GM19463 (cell line): ENCODE measurements around the gene C19orf38.
"Not testable (repeated sequence)": the region's sequence is repeated elsewhere in the genome, so short reads cannot be mapped to it uniquely, and the experiment has no call there.

Source experiments
- ATAC-seq: cut with Tn5 transposase; IDR thresholded peaks from one replicate; pipeline ENCODE4 v1.9.1; 2021; ENCODE audit warnings: mild to moderate bottlenecking, moderate library complexity; ENCODE audit not compliant: unreplicated experiment

C19orf38 gene

GRCh38 chr19:10872546-10873107, 24.4 kb downstream of the C19orf38 start:
- no peak for ATAC-seq

GRCh38 chr19:10874024-10874423, 25.8 kb downstream of the C19orf38 start:
- ATAC-seq, result no peak

GRCh38 chr19:10876459-10877240, 28.4 kb downstream of the C19orf38 start:
- ATAC-seq, result peak; percentile 65

- ATAC-seq, result not testable (repeated sequence)
Observed at GRCh38 chr19:10877608-10878007, 29.4 kb downstream of the C19orf38 start.

GRCh38 chr19:10878253-10878652, 30.0 kb downstream of the C19orf38 start:
- no peak for ATAC-seq

GRCh38 chr19:10881403-10882107, 33.3 kb downstream of the C19orf38 start:
- no peak for ATAC-seq

GRCh38 chr19:10882108-10882457, 33.9 kb downstream of the C19orf38 start:
- no peak for ATAC-seq

GRCh38 chr19:10884274-10884673, 36.1 kb downstream of the C19orf38 start:
- ATAC-seq, result no peak

- no peak for ATAC-seq
Observed at GRCh38 chr19:10885201-10886169, 37.3 kb downstream of the C19orf38 start.

GRCh38 chr19:10887616-10888367, 39.6 kb downstream of the C19orf38 start:
- no peak for ATAC-seq

GRCh38 chr19:10888421-10888866, 40.2 kb downstream of the C19orf38 start:
- ATAC-seq, result no peak

- ATAC-seq, result no peak
Observed at GRCh38 chr19:10889880-10890279, 41.7 kb downstream of the C19orf38 start.

- no peak for ATAC-seq
Observed at GRCh38 chr19:10891405-10892086, 43.3 kb downstream of the C19orf38 start.

GRCh38 chr19:10892256-10892655, 44.0 kb downstream of the C19orf38 start:
- no peak for ATAC-seq

- ATAC-seq, result no peak
Observed at GRCh38 chr19:10894911-10895213, 46.6 kb downstream of the C19orf38 start.

- no peak for ATAC-seq
Observed at GRCh38 chr19:10895363-10895762, 47.1 kb downstream of the C19orf38 start.

GRCh38 chr19:10895920-10896319, 47.7 kb downstream of the C19orf38 start:
- ATAC-seq, result no peak

GRCh38 chr19:10896851-10897526, 48.8 kb downstream of the C19orf38 start:
- ATAC-seq, result no peak

GRCh38 chr19:10898633-10899032, 50.4 kb downstream of the C19orf38 start:
- no peak for ATAC-seq
